ENCODE results near the gene KRT2. TPM values are rescaled to one million over a fixed set of nuclear protein-coding genes. Genes with fewer than 3 reads are reported as not detected.

KRT2 gene
- total and polyA plus RNA-seq, 2 of the 4 experiments (the other 2 are of a cell fraction), result not detected

- Histone ChIP-seq H3K56ac (ENCODE audit: extremely low read depth, insufficient read depth, low read length) (no peak overlapping the region), H2AFZ (replicated peaks; ENCODE audit: low read length, poor library complexity) (no peak overlapping the region), H2BK5ac (ENCODE audit: low read depth, low read length, poor library complexity, severe bottlenecking) (no peak overlapping the region), H4K8ac (ENCODE audit: low read depth in 2 of 2, low read length in 2 of 2) (no peak overlapping the region), H3K4ac (ENCODE audit: low read depth, low read length) (no peak overlapping the region), H3K9ac (ENCODE audit: low read depth, low read length) (no peak overlapping the region), H3K27ac (ENCODE audit: insufficient read depth, low read length) (no peak overlapping the region), H3K23ac (ENCODE audit: low read depth, low read length) (no peak overlapping the region), H2BK120ac (ENCODE audit: low read depth, low read length) (no peak overlapping the region), H3K27me3 (ENCODE audit: control insufficient read depth, insufficient read depth, low read length) (peaks cover 29% of the 10 kb centered on the region), H4K5ac (ENCODE audit: low read depth, low read length) (no peak overlapping the region), H4K20me1 (ENCODE audit: insufficient read depth, low read length) (no peaks in the 10 kb centered on the region), H3K36me3 (ENCODE audit: control insufficient read depth, insufficient read depth, low read length) (no peaks in the 10 kb centered on the region), H3K9me1 (ENCODE audit: insufficient read depth, low read length) (no peaks in the 10 kb centered on the region), H3K4me3 (ENCODE audit: insufficient read depth, low read depth, low read length) (no peak overlapping the region), H2AK5ac (ENCODE audit: low read depth, low read length) (no peak overlapping the region), H3K79me1 (ENCODE audit: low read depth in 1 of 2, low read length in 2 of 2) (no peaks in the 10 kb centered on the region), H2BK20ac (ENCODE audit: low read depth, low read length) (no peak overlapping the region), H3K4me1 (ENCODE audit: control insufficient read depth, insufficient read depth, low read length) (no peaks in the 10 kb centered on the region), H3K4me2 (ENCODE audit: low read depth, low read length) (no peak overlapping the region), H3K14ac (replicated peaks; ENCODE audit: low read depth, low read length) (no peak overlapping the region), H3K18ac (ENCODE audit: low read depth, low read length) (no peak overlapping the region), H4K91ac (ENCODE audit: insufficient read depth, low read depth, low read length) (no peak overlapping the region), H2BK15ac (ENCODE audit: low read depth, low read length) (no peak overlapping the region), H2AK9ac (replicated peaks; ENCODE audit: low read depth, low read length, poor library complexity) (no peak overlapping the region), H3K9me3 (ENCODE audit: control insufficient read depth, insufficient read depth, low read length) (no peaks in the 10 kb centered on the region)
- BruUV-seq (replicated peaks), result no TSS peak
- TF ChIP-seq BHLHE40 (IDR thresholded peaks at IDR 0.05; ENCODE audit: low read depth, low read length) (no peak), CHD1 (IDR thresholded peaks at IDR 0.05; ENCODE audit: low read depth, low read length) (no peak), RCOR1 (IDR thresholded peaks at IDR 0.05; ENCODE audit: insufficient replicate concordance, low read length) (no peak), POLR2A (IDR thresholded peaks at IDR 0.05; ENCODE audit: low read depth, low read length) (no peak), FOS (IDR thresholded peaks at IDR 0.05; ENCODE audit: low read depth, low read length) (no peak)
- TF ChIP-seq, protein P1, sequence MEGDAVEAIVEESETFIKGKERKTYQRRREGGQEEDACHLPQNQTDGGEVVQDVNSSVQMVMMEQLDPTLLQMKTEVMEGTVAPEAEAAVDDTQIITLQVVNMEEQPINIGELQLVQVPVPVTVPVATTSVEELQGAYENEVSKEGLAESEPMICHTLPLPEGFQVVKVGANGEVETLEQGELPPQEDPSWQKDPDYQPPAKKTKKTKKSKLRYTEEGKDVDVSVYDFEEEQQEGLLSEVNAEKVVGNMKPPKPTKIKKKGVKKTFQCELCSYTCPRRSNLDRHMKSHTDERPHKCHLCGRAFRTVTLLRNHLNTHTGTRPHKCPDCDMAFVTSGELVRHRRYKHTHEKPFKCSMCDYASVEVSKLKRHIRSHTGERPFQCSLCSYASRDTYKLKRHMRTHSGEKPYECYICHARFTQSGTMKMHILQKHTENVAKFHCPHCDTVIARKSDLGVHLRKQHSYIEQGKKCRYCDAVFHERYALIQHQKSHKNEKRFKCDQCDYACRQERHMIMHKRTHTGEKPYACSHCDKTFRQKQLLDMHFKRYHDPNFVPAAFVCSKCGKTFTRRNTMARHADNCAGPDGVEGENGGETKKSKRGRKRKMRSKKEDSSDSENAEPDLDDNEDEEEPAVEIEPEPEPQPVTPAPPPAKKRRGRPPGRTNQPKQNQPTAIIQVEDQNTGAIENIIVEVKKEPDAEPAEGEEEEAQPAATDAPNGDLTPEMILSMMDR (conservative IDR thresholded peaks at IDR 0.05; ENCODE audit: low read depth, low read length), result no peak
- POLR2A ChIA-PET (ENCODE audit: unreplicated experiment), result no interaction called here
- in situ Hi-C loops (cut with MboI; ENCODE audit: low sequenced_read_pairs), result no loop called here
- dilution Hi-C loops (cut with HindIII; ENCODE audit: low sequenced_read_pairs, unreplicated experiment), result no loop called here
- WGBS, 2 experiments (ENCODE audit: extremely low coverage in 2 of 2, insufficient read length in 1 of 2), result 37% methylated on average over 3 of the region's 12 CpGs; no CpG with 5 or more reads in 1 of the 2 experiments
- intact Hi-C loops (cut with micrococcal nuclease), result no loop called here
- CTCF ChIA-PET, result interaction anchor here (1.0 kb wide), 1 partner anchor 15 kb away, joined by 4 read pairs; no protein-coding TSS in a partner anchor
- DNase-seq (no peak), ATAC-seq (ENCODE audit: low read depth) (no peak)
These were observed 29.7 kb upstream of the KRT2 start for GRCh38 chr12:52681526-52682380.

Data from IMR-90 (cell line).